HepG2 (cell line): ENCODE measurements around the gene ZBTB4. TPM values are rescaled to one million over a fixed set of nuclear protein-coding genes. Genes with fewer than 3 reads are reported as not detected.

Source experiments
- DNMT1 ChIP-seq: sonication (generic); formaldehyde crosslinking; IDR thresholded peaks from 2 replicates; pipeline ENCODE4 v1.5.1; 2020; ENCODE audit warnings: mild to moderate bottlenecking, missing genetic modification reagents
- E2F5 ChIP-seq: sonication (generic); formaldehyde crosslinking; conservative IDR thresholded peaks from 2 replicates; pipeline ENCODE4 v1.4.0; 2020; ENCODE audit warnings: missing genetic modification reagents
- HNF1B ChIP-seq: sonication (generic); formaldehyde crosslinking; IDR thresholded peaks from 2 replicates; pipeline ENCODE4 v1.5.1; 2020; ENCODE audit warnings: mild to moderate bottlenecking, moderate library complexity, missing genetic modification reagents
- KLF9 ChIP-seq: IDR thresholded peaks from 2 replicates; pipeline ENCODE4 v1.6.1; 2016; ENCODE audit warnings: low read depth
- MED8 ChIP-seq: sonication (generic); formaldehyde crosslinking; IDR thresholded peaks from 2 replicates; pipeline ENCODE4 v1.8.1; 2023; ENCODE audit warnings: mild to moderate bottlenecking, missing genetic modification reagents; ENCODE audit not compliant: insufficient replicate concordance
- NRL ChIP-seq: sonication (generic); formaldehyde crosslinking; IDR thresholded peaks from 2 replicates; pipeline ENCODE4 v1.5.0; 2020; ENCODE audit warnings: missing genetic modification reagents, mild to moderate bottlenecking, moderate library complexity, borderline replicate concordance
- PRDM10 ChIP-seq: sonication (generic); formaldehyde crosslinking; IDR thresholded peaks from 2 replicates; pipeline ENCODE4 v1.4.0; 2020; ENCODE audit warnings: low read depth, missing genetic modification reagents
- STAG1 ChIP-seq: sonication (generic); formaldehyde crosslinking; IDR thresholded peaks from 2 replicates; pipeline ENCODE4 v1.4.0; 2020; ENCODE audit warnings: missing genetic modification reagents
- STAT6 ChIP-seq: sonication (generic); formaldehyde crosslinking; IDR thresholded peaks from 2 replicates; pipeline ENCODE4 v1.4.0; 2020; ENCODE audit warnings: missing genetic modification reagents, mild to moderate bottlenecking, borderline replicate concordance
- XRCC5 ChIP-seq: fragments of 200-400 bp; formaldehyde crosslinking; optimal IDR thresholded peaks from 2 replicates; pipeline ENCODE3; 2017; ENCODE audit warnings: mild to moderate bottlenecking, low read length
- ZBED4 ChIP-seq: sonication (generic); formaldehyde crosslinking; IDR thresholded peaks from 2 replicates; pipeline ENCODE4 v1.4.0; 2020; ENCODE audit warnings: missing genetic modification reagents, borderline replicate concordance
- ZNF230 ChIP-seq: sonication (generic); formaldehyde crosslinking; IDR thresholded peaks from 2 replicates; pipeline ENCODE4 v1.4.0; 2020; ENCODE audit warnings: mild to moderate bottlenecking, missing genetic modification reagents
- ZNF441 ChIP-seq: sonication (generic); formaldehyde crosslinking; IDR thresholded peaks from 2 replicates; pipeline ENCODE4 v1.7.0; 2021; ENCODE audit warnings: missing genetic modification reagents, borderline replicate concordance
- ZNF782 ChIP-seq: sonication (generic); formaldehyde crosslinking; IDR thresholded peaks from 2 replicates; pipeline ENCODE4 v1.4.0; 2020; ENCODE audit warnings: missing genetic modification reagents, mild to moderate bottlenecking, borderline replicate concordance
- ZNF841 ChIP-seq: sonication (generic); formaldehyde crosslinking; IDR thresholded peaks from 2 replicates; pipeline ENCODE4 v1.8.1; 2023; ENCODE audit warnings: missing genetic modification reagents, borderline replicate concordance
- ZSCAN30 ChIP-seq: sonication (generic); formaldehyde crosslinking; IDR thresholded peaks from 2 replicates; pipeline ENCODE4 v1.5.0; 2020; ENCODE audit warnings: mild to moderate bottlenecking, missing genetic modification reagents
- polyA plus RNA-seq, 8 experiments: library from polyadenylated mRNA; depleted of rRNA in 3 of 8; stranded (reverse) in 7 of 8; unstranded in 1 of 8; fragments of >200 nt; fragmentation: Illumina TruSeq in 4 of 8; extraction: Trizol in 4 of 8; gene quantifications; 2 replicates each; pipeline versions ENCODE4 v1.2.1 to v1.2.3, GENCODE V29; 2011 to 2016; ENCODE audit warnings: low read depth in 4 of 8, missing spikeins in 1 of 8, mixed read lengths in 1 of 8; ENCODE audit not compliant: insufficient read depth in 1 of 8
- total RNA-seq, 5 experiments: library from RNA; depleted of rRNA; stranded (reverse); fragments of >200 nt; fragmentation: Illumina TruSeq; extraction: Trizol; gene quantifications; 2 replicates each; pipeline ENCODE4 v1.2.3, GENCODE V29; 2016; ENCODE audit warnings: low read depth in 1 of 5

Gene ZBTB4
- total and polyA plus RNA-seq, 2 of the 13 experiments (the other 11 are each of a cell fraction or from before 2014, with no cell fraction given): 4.3 to 7.4 TPM

- TF ChIP-seq PRDM10 (CRISPR knock-in tag) (no peak), ZNF441 (peak; percentile 63; the same call in 1 of the 2 replicates), XRCC5 (no peak), ZBED4 (no peak), ZNF841 (CRISPR knock-in tag) (no peak), E2F5 (CRISPR knock-in tag) (no peak), ZNF782 (CRISPR knock-in tag) (0 out of 2 replicates have a peak, but pooled peaks have one; percentile 5), DNMT1 (CRISPR knock-in tag) (0 out of 2 replicates have a peak, but pooled peaks have one; percentile 25), ZSCAN30 (CRISPR knock-in tag) (0 out of 2 replicates have a peak, but pooled peaks have one; percentile 40), MED8 (no peak), ZNF230 (CRISPR knock-in tag) (0 out of 2 replicates have a peak, but pooled peaks have one; percentile 13), STAT6 (no peak; the same call in 1 of the 2 replicates), HNF1B (CRISPR knock-in tag) (0 out of 2 replicates have a peak, but pooled peaks have one; percentile 65), KLF9 (CRISPR knock-in tag) (no peak), STAG1 (CRISPR knock-in tag) (peak; percentile 34), NRL (peak; percentile 65; the same call in 1 of the 2 replicates)
These were observed 5.5 kb upstream of the ZBTB4 start (continued) for GRCh38 chr17:7484919-7485377.
